WTC11 (cell line): ENCODE data around the gene LRRFIP1. TPM values are rescaled to one million over a fixed set of nuclear protein-coding genes. Genes with fewer than 3 reads are reported as not detected.

Source experiments
- ATAC-seq: fragments of 200-7000 bp; cut with Tn5 transposase; 2 replicates; pipeline ENCODE4 v1.10.0; 2021; ENCODE audit warnings: mild to moderate bottlenecking, moderate library complexity
- CTCF ChIA-PET: fragments of 300-600 bp; sonication (Branson Sonifier 250); formaldehyde crosslinking; loops from one replicate; lab custom pipeline; 2021; ENCODE audit warnings: antibody characterized with exemption; lab: Charles Lee
- POLR2A ChIA-PET: fragments of 350-600 bp; sonication (Branson Sonifier 250); formaldehyde crosslinking; loops from one replicate; lab custom pipeline; 2021; ENCODE audit warnings: antibody characterized with exemption; lab: Charles Lee
- DNase-seq: peaks from one replicate; pipeline ENCODE4 v3.0.0; 2021; ENCODE audit warnings: low spot score
- H3K27ac Mint-ChIP-seq: 2 replicates; pipeline ENCODE4 v1.8.0; 2021; ENCODE audit warnings: mixed read lengths
- H3K27me3 Mint-ChIP-seq: 2 replicates; pipeline ENCODE4 v1.8.0; 2021; ENCODE audit warnings: low read depth, mild to moderate bottlenecking, moderate library complexity, mixed read lengths
- H3K36me3 Mint-ChIP-seq: 2 replicates; pipeline ENCODE4 v1.8.0; 2021; ENCODE audit warnings: mixed read lengths
- H3K4me1 Mint-ChIP-seq: 2 replicates; pipeline ENCODE4 v1.8.0; 2022; ENCODE audit warnings: mixed read lengths
- H3K4me3 Mint-ChIP-seq: 2 replicates; pipeline ENCODE4 v1.8.0; 2021; ENCODE audit warnings: mild to moderate bottlenecking, moderate library complexity, mixed read lengths
- H3K9me3 Mint-ChIP-seq: 2 replicates; pipeline ENCODE4 v1.8.0; 2021; ENCODE audit warnings: mixed read lengths
- AFF4 ChIP-seq: sonication (generic); formaldehyde crosslinking; IDR thresholded peaks from 2 replicates; pipeline ENCODE4 v1.8.1; 2023; ENCODE audit warnings: mild to moderate bottlenecking, missing genetic modification reagents, borderline replicate concordance
- CDX4 ChIP-seq: fragments of 250-450 bp; sonication (Bioruptor Pico); IDR thresholded peaks from 2 replicates; pipeline ENCODE4 v1.9.0; 2021; ENCODE audit warnings: moderate library complexity, mild to moderate bottlenecking, inconsistent platforms, borderline replicate concordance
- CREB1 ChIP-seq: sonication (generic); formaldehyde crosslinking; IDR thresholded peaks from 2 replicates; pipeline ENCODE4 v1.8.0; 2023; ENCODE audit warnings: mild to moderate bottlenecking, missing genetic modification reagents
- GTF2I ChIP-seq: fragments of 250-450 bp; sonication (Bioruptor Pico); conservative IDR thresholded peaks from 2 replicates; pipeline ENCODE4 v1.4.0; 2021; ENCODE audit warnings: mild to moderate bottlenecking
- JAZF1 ChIP-seq: fragments of 250-450 bp; sonication (Bioruptor Pico); IDR thresholded peaks from 2 replicates; pipeline ENCODE4 v1.9.0; 2021; ENCODE audit warnings: moderate library complexity, mild to moderate bottlenecking, inconsistent platforms
- NR2C2 ChIP-seq: sonication (generic); formaldehyde crosslinking; IDR thresholded peaks from 2 replicates; pipeline ENCODE4 v1.8.0; 2022; ENCODE audit warnings: mild to moderate bottlenecking, missing genetic modification reagents
- SP1 ChIP-seq: sonication (generic); formaldehyde crosslinking; conservative IDR thresholded peaks from 2 replicates; pipeline ENCODE4 v1.8.1; 2022; ENCODE audit warnings: missing genetic modification reagents
- ZBTB43 ChIP-seq: sonication (generic); formaldehyde crosslinking; IDR thresholded peaks from 2 replicates; pipeline ENCODE4 v1.8.1; 2023; ENCODE audit warnings: mild to moderate bottlenecking, missing genetic modification reagents
- ZNF317 ChIP-seq: sonication (generic); formaldehyde crosslinking; IDR thresholded peaks from 2 replicates; pipeline ENCODE4 v1.8.1; 2023; ENCODE audit warnings: low read depth, mild to moderate bottlenecking, moderate library complexity, missing genetic modification reagents, borderline replicate concordance
- total RNA-seq: library from RNA; stranded (reverse); gene quantifications from 3 replicates; pipeline ENCODE4 v1.2.3, GENCODE V29; 2021

The LRRFIP1 gene
- total RNA-seq, 1 experiment from 2014 or later: 88.4 TPM

- no peak overlapping the region; the same call in 1 of the 2 replicates for H3K27ac Mint-ChIP-seq
- ATAC-seq (no peak), DNase-seq (no peak)
- H3K4me1 Mint-ChIP-seq: peaks cover 26% of the 10 kb centered on the region
- no peak overlapping the region for H3K4me3 Mint-ChIP-seq
- TF ChIP-seq CDX4 (CRISPR knock-in tag) (no peak), GTF2I (no peak), ZBTB43 (CRISPR knock-in tag) (no peak), CREB1 (CRISPR knock-in tag) (no peak), JAZF1 (CRISPR knock-in tag) (no peak), NR2C2 (CRISPR knock-in tag) (no peak), AFF4 (CRISPR knock-in tag) (no peak)
- peaks cover 54% of the 10 kb centered on the region for H3K36me3 Mint-ChIP-seq
- peaks cover 11% of the 10 kb centered on the region for H3K27me3 Mint-ChIP-seq
- ChIA-PET CTCF (no interaction called here), POLR2A (no interaction called here)
- H3K9me3 Mint-ChIP-seq: peaks cover 35% of the 10 kb centered on the region
Measured at GRCh38 chr2:237633061-237633561, 5.7 kb downstream of the LRRFIP1 start.

GRCh38 chr2:237636578-237636977 lies 9.2 kb downstream of the LRRFIP1 start:
- Mint-ChIP-seq H3K9me3 (peaks cover 35% of the 10 kb centered on the region), H3K4me1 (peaks cover 9% of the 10 kb centered on the region)
- ChIA-PET CTCF (interaction anchor here (1.0 kb wide), 1 partner anchor 65 kb away, joined by 4 read pairs; no protein-coding TSS in a partner anchor), POLR2A (no interaction called here)
- TF ChIP-seq ZNF317: no peak
- TF ChIP-seq, all 79 proteins: peak for 0
- no peak overlapping the region for H3K27ac Mint-ChIP-seq
- H3K27me3 Mint-ChIP-seq: 0 out of 2 replicates have a peak, but pooled peaks cover 2% of the 10 kb centered on the region
- H3K4me3 Mint-ChIP-seq: no peak overlapping the region
- DNase-seq (no peak), ATAC-seq (no peak)
- peaks cover 56% of the 10 kb centered on the region for H3K36me3 Mint-ChIP-seq

- H3K9me3 Mint-ChIP-seq: peaks cover 39% of the 10 kb centered on the region
- ATAC-seq (no peak), DNase-seq (no peak)
- peaks cover 9% of the 10 kb centered on the region for H3K4me1 Mint-ChIP-seq
- H3K27ac Mint-ChIP-seq: no peak overlapping the region
- 0 out of 2 replicates have a peak, but pooled peaks cover 2% of the 10 kb centered on the region for H3K27me3 Mint-ChIP-seq
- ChIA-PET CTCF (interaction anchor here (1.2 kb wide), 1 partner anchor 125 kb away, joined by 4 read pairs; no protein-coding TSS in a partner anchor), POLR2A (no interaction called here)
- H3K36me3 Mint-ChIP-seq: peaks cover 59% of the 10 kb centered on the region
- no peak overlapping the region for H3K4me3 Mint-ChIP-seq
- TF ChIP-seq AFF4 (CRISPR knock-in tag) (no peak), SP1 (CRISPR knock-in tag) (no peak)
Measured at GRCh38 chr2:237637429-237638135, 10.2 kb downstream of the LRRFIP1 start.
